Prostate gland (tissue), 2 donors: ENCODE results near the gene RBM19. TPM values are rescaled to one million over a fixed set of nuclear protein-coding genes. Genes with fewer than 3 reads are reported as not detected.

ENCODE experiments used
- DNase-seq: peaks from one replicate; pipeline ENCODE4 v3.0.0-alpha.2; 2019; ENCODE audit warnings: low spot score
- H3K27ac ChIP-seq, 2 donors: fragments of 200-600 bp; sonication (generic); 2 replicates each; pipeline ENCODE4 v1.5.1; 2017 to 2019
- H3K27me3 ChIP-seq: fragments of 200-600 bp; sonication (generic); replicated peaks from 2 replicates; pipeline ENCODE4 v1.5.1; 2019; ENCODE audit not compliant: insufficient read depth
- H3K36me3 ChIP-seq, 2 donors: fragments of 200-600 bp; sonication (generic); 1 replicate in 1 of 2; 2 replicates in 1 of 2; pipeline versions ENCODE4 v1.5.1 to v1.8.1; 2017 to 2019
- H3K4me1 ChIP-seq: fragments of 200-600 bp; sonication (generic); replicated peaks from 2 replicates; pipeline ENCODE4 v1.5.1; 2019
- H3K4me3 ChIP-seq, 2 donors: fragments of 200-600 bp; sonication (generic); 2 replicates each; pipeline ENCODE4 v1.5.1; 2017 to 2019
- H3K9me3 ChIP-seq: fragments of 200-600 bp; sonication (generic); 2 replicates; pipeline ENCODE4 v1.5.1; 2017
- CTCF ChIP-seq, 4 experiments: fragments of 200-600 bp in 2 of 4; fragments of 450-650 bp in 2 of 4; sonication (generic) in 2 of 4; IDR thresholded peaks; 1 replicate in 3 of 4; 2 replicates in 1 of 4; pipeline ENCODE4 v1.5.1; 2016 to 2019; ENCODE audit warnings: antibody characterized with exemption in 4 of 4, mild to moderate bottlenecking in 2 of 4, moderate library complexity in 2 of 4
- POLR2A ChIP-seq: fragments of 450-650 bp; IDR thresholded peaks from one replicate; pipeline ENCODE4 v1.6.1; 2016; ENCODE audit warnings: antibody characterized with exemption, mild to moderate bottlenecking
- POLR2AphosphoS5 ChIP-seq: sonication (generic); formaldehyde crosslinking; IDR thresholded peaks from one replicate; pipeline ENCODE4 v1.6.1; 2017; ENCODE audit warnings: antibody characterized with exemption
- WGBS: methylation state at CpG from one replicate; pipeline ENCODE4 v1.1.5; 2018; 5-methylcytosine and 5-hydroxymethylcytosine counted together
- intact Hi-C: fragments of 100-400 bp; cut with DNase I; formaldehyde crosslinking; loops from one replicate; pipeline ENCODE4 v1.14.2; 2022
- total RNA-seq, 2 donors: library from RNA; depleted of rRNA; stranded (reverse); fragments of >200 nt; gene quantifications; one replicate each; pipeline ENCODE4 v1.1.0, GENCODE V29; 2016

Gene RBM19
- total RNA-seq, 2 donors from 2014 or later: 27.2 to 49.9 TPM

DNA sequence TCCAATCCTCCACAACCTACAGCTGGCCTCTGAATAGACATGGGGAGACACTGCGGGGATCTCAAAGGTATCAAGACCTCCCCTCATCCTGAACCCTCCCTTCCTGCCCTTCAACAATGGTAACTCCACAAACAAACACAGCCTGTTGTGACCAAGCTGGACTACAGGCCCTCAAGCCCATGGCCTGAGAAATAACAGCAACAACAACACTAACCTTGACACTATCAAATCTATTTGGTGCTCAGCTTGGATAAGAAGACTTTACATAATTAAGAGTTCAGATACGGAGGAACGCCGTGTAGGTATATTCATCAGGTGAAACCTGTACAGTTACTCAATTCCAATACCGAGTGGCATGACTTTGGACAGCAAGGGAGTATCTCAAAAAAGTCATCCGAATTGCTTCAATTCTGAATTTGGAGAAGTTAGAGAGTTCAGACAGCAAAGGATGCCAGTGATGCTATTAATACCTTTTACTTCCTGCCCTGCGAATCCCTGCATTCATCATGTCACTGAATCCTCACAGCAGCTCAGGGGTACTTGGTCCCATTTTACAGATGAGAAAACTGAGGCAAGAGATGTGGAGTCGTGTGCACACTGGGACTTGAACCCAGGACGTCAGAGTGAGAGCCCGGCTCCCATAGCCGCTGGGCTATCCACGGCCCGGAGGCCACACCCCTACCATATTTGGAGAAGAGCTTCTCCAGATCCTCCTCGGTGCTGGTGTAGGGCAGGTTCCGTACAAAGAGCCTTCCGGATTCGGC, 17.8 kb downstream of the RBM19 start:
- no peaks in the 10 kb centered on the region for H3K9me3 ChIP-seq
- DNase-seq: no peak
- H3K27ac ChIP-seq: no peak overlapping the region
- TF ChIP-seq POLR2A (no peak), POLR2AphosphoS5 (no peak), CTCF (IDR thresholded peaks at IDR 0.05) (no peak)
- intact Hi-C loops: no loop called here
- 93% methylated on average over 17 of the region's 17 CpGs for WGBS
- no peak overlapping the region for H3K4me3 ChIP-seq
- H3K36me3 ChIP-seq: peaks cover 0 to 5% of the 10 kb centered on the region in 2 donors
- no peaks in the 10 kb centered on the region for H3K27me3 ChIP-seq
- H3K4me1 ChIP-seq: no peaks in the 10 kb centered on the region

GRCh38 chr12:113946175-113946574, 19.9 kb downstream of the RBM19 start:
- H3K27me3 ChIP-seq: no peaks in the 10 kb centered on the region
- WGBS: 92% methylated on average over 8 of the region's 8 CpGs

DNA sequence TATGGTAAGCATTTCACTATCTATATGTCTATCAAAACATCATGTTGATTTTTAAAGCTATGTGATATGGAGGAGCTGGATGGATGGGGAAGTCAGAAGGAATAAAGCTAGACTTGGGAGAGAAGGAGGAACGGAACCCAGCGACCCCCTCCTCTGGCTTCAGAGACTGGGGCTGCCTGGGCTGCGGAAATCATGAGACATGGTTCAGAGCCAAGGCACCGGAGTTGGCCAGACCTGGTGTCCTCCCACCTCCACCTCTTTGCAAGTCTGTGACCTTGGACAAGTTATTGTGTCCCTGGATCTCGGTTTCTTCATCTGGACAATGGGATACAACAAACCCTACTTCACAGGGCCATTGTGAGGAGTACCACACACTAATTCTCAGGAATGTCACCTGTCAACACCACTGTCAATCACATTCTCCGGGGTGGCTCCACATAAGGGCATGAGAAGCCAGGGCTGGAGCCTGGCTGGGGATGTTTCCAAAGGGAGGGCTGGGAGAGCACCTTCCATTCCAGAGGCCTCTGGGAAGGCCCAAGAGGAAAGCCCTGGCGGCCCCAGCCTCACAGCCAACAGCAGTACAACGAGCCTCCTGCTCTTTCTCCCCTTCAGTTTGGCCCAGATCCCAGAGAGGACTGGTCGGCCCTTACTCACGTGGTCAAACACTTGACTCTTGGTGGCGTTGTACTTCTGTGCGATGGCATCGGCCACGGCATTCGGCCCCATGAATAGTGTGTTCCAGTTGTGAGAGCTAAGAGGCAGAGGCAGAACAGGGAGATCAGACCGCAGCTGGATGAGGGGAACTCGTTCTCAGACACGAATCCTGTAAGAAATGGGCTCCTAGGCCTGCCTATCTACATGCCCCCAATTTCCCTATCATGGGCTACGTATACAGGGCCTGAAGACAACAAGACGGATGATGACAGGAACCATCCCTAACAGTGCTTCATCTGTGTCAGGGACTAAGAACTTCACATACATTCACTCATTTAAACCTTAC, 20.7 kb downstream of the RBM19 start:
- WGBS: 91% methylated on average over 20 of the region's 20 CpGs
- no peak overlapping the region for H3K27ac ChIP-seq
- TF ChIP-seq CTCF (IDR thresholded peaks at IDR 0.05): no peak
- no peak for TF ChIP-seq POLR2AphosphoS5
- TF ChIP-seq POLR2A: no peak
- H3K9me3 ChIP-seq: no peaks in the 10 kb centered on the region
- H3K4me1 ChIP-seq: no peaks in the 10 kb centered on the region
- no peak for DNase-seq
- H3K36me3 ChIP-seq: peaks cover 5 to 8% of the 10 kb centered on the region in 2 donors
- intact Hi-C loops: no loop called here
- no peak overlapping the region for H3K4me3 ChIP-seq
- no peaks in the 10 kb centered on the region for H3K27me3 ChIP-seq

More at GRCh38 chr12:113946175-113946574, 19.9 kb downstream of the RBM19 start:
- Histone ChIP-seq H3K27ac (no peak overlapping the region), H3K4me3 (no peak overlapping the region), H3K9me3 (no peaks in the 10 kb centered on the region), H3K4me1 (no peaks in the 10 kb centered on the region), H3K36me3 (peaks cover 5 to 8% of the 10 kb centered on the region in 2 donors)
- DNase-seq: no peak
- intact Hi-C loops: no loop called here
- TF ChIP-seq CTCF (IDR thresholded peaks at IDR 0.05) (no peak), POLR2A (no peak), POLR2AphosphoS5 (no peak)

DNA sequence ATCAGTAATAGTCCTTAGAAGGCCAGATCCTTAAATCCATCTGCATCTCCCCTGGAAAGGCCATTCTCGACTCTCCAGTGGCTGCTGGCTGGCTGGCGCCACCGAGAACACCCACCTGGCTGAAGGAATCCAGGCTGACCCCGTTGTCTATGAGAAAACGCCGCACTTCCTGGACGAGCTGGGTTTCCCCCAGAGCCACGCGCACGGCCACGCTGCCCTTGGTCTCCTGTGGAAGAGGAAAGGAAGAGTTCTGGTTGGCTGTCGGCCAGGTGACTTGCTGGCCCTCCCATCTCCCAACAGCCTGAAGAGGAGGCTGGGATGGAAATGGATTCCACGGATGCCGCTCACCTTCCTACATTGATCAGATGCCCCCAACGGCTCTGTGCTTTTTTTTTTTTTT, 23.9 kb downstream of the RBM19 start:
- intact Hi-C loops: no loop called here
- DNase-seq: no peak
- Histone ChIP-seq H3K4me1 (no peaks in the 10 kb centered on the region), H3K36me3 (peaks cover 5 to 9% of the 10 kb centered on the region in 2 donors), H3K27ac (no peak overlapping the region), H3K27me3 (no peaks in the 10 kb centered on the region), H3K9me3 (no peaks in the 10 kb centered on the region), H3K4me3 (no peak overlapping the region)
- WGBS: 91% methylated on average over 15 of the region's 15 CpGs
- TF ChIP-seq POLR2AphosphoS5: no peak
- TF ChIP-seq CTCF (IDR thresholded peaks at IDR 0.05): no peak
- no peak for TF ChIP-seq POLR2A
